Femur (tissue), 1 donor: ENCODE data around the gene CASQ1.

Experiments used
- DNase-seq: peaks from one replicate; pipeline ENCODE4 v3.0.0-alpha.2; 2017

The CASQ1 gene

GRCh38 chr1:160168609-160169369 lies 21.6 kb upstream of the CASQ1 start:
- DNase-seq = peak; percentile 47

- DNase-seq = no peak
These were observed 20.6 kb upstream of the CASQ1 start for GRCh38 chr1:160169553-160170399.

DNA sequence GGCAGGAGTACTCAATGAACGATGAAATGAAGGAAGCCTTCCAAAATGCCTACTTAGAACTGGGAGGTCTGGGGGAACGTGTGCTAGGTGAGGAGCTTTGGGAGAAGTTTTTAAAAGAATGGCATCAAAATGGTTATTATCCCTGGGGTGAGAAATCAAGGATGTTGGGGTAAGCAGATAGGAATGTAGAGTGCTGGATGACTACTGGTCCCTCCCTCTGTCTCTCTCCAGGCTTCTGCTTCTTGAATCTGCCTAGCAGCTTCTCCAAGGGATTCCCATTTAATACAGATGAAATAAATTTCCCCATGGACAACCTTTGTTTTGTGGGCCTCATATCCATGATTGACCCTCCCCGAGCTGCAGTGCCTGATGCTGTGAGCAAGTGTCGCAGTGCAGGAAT lies 19.0 kb upstream of the CASQ1 start:
- no peak for DNase-seq

GRCh38 chr1:160171980-160172379 lies 18.4 kb upstream of the CASQ1 start:
- DNase-seq = no peak

- DNase-seq = no peak
These were observed 13.1 kb upstream of the CASQ1 start for GRCh38 chr1:160177231-160177630.

- no peak for DNase-seq
These were observed 12.7 kb upstream of the CASQ1 start for GRCh38 chr1:160177667-160178066.

DNA sequence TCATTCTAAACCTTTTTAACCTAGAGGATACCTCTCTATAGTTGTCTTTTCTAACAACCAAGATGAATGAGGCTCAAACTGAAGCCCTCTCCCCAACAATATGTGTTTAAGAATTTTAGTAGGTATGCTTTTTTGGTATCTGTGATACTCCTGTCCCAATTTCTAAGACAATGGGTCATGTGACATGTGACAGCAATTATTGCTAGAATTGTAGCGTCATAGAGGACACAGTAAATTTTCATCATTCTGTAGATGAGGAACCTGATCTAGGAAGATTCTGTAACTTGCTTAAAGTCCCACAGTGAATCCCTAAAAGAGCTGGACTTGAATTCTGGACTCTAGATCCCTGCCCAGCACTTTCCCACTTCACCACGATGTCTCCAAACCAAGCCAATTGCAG lies 11.6 kb upstream of the CASQ1 start:
- no peak for DNase-seq

DNA sequence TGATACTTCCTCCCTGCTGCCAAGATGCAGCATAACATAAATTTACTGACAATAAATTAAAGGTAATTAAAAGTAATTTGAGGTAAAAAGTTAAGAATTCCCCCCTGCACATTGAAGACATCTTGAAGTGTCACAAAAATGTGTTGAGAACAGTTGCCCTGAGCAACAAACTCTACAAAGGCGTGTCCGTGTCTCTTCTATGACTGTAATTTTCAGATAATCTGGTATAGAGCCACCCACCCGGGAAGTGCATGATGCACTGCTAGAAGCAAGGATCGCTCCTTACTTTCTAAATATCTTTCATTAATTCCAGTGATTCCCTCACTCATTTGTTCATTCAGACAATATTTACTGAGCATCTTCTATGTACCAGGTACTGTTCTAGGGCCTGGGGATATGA lies 11.0 kb upstream of the CASQ1 start:
- no peak for DNase-seq

DNA sequence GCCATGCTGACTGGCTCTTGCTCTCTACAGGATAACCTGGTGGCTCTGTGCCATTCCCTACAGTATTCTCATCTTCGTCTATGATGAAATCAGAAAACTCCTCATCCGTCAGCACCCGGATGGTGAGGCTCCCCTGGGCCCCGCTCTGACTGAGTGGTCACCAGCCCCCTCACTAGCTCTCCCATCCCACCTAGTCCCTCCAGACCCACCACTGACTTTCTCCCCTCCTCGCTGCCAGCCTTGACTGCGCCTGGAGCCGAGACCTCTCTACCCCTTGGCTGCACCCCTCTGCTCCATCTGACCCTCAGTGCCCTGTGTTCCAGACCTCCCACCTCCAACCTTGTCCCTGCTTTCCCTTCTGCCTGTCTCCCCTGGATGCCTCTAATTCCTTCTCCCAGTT lies 4.1 kb upstream of the CASQ1 start:
- DNase-seq = no peak

- DNase-seq = no peak
These were observed 3.6 kb upstream of the CASQ1 start for GRCh38 chr1:160186729-160187128.

GRCh38 chr1:160187407-160187806 lies 3.0 kb upstream of the CASQ1 start:
- DNase-seq = no peak

DNA sequence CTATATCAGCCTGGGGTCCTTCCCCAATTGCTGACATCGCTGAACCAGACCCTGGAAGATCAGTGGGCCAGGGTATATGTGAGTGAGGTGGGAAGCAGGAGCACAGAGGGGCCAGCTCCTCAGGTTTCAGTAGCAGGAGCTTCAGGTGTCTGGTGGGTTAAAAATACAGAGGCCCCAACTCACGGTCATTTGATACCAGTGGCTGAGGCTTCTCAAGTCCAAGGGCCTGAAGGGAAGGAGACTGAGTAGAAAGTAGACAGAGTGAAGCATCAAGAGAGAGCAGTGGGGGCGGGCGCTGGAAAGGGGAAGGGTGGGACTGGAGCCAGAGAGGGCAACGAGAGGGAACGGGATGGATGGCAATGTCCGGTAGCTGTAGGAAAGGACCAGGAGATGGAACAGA lies 2.0 kb upstream of the CASQ1 start:
- no peak for DNase-seq

- DNase-seq = no peak
These were observed 1.4 kb downstream of the CASQ1 start for GRCh38 chr1:160191756-160192155.

DNA sequence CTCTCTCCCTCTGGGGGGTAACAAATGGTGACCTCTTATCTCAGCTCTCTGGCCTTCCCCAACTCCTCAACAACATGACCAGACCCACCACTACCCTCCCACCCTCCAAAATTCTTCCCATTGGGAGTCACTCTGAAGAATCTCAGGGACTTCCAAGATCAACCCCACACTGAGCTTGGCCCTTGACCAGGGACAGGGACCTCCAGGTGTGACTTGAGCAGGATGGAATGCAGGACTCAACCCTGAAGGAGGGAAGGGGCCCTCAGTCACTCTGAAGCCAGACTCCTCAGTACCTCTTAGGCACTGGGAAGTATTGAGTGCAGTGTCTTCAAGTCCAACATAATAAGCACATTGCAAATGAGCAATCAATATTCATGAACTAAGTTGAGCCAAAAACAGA lies 1.9 kb downstream of the CASQ1 start:
- no peak for DNase-seq

- peak; percentile 91 for DNase-seq
These were observed 2.9 kb downstream of the CASQ1 start for GRCh38 chr1:160193091-160193819.

DNA sequence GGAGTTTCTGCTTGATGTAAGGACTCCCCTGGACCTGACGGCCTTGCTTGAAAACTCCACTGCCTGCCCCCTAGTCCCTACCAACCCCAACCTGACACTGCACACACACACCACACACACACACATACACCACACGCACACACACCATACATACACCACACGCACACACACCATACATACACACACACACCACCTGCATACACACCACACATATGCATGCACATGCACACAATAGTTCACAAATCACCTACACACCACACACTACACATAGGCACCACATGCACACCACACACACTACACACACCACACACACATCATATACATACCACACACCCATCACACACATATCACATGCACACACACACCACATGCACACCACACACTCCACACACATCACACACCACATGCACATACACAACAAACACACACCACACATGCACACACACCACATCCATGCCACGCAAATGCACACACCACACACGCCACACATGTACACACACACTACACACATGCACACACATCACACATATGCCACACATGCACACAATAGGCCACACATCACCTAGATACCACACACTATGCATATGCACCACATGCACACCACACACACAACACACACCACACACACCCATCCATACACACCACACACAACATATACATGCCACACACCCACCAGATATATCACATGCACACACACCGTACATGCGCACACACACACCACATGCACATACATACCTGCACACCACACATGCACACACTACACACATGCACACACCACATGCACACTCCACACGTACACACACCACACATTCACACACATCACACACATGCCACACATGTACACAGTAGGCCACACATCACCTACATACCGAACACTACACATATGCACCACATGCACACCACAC lies 3.7 kb downstream of the CASQ1 start:
- no peak for DNase-seq

- DNase-seq = no peak
These were observed 4.3 kb downstream of the CASQ1 start for GRCh38 chr1:160194737-160195059.

GRCh38 chr1:160196143-160196542 lies 5.8 kb downstream of the CASQ1 start:
- DNase-seq = no peak

DNA sequence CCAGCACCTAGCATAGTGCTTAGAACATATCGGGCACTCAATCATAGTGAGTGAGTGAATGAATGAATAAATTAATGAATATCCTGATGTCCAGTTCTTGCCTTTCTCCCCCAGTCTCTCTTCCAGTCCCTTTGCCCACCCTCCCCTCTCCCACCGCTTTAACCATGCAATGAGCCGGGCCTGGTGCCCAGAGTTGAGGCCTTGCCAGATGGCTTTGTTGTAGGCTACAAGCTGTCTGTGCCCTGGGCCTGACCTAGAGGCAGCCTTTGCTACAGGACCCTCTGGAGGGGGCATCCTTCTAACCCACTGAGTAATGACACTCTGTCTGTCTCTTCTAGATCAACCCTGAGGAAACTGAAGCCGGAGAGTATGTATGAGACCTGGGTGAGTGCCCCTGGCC lies 6.9 kb downstream of the CASQ1 start:
- DNase-seq = no peak

DNA sequence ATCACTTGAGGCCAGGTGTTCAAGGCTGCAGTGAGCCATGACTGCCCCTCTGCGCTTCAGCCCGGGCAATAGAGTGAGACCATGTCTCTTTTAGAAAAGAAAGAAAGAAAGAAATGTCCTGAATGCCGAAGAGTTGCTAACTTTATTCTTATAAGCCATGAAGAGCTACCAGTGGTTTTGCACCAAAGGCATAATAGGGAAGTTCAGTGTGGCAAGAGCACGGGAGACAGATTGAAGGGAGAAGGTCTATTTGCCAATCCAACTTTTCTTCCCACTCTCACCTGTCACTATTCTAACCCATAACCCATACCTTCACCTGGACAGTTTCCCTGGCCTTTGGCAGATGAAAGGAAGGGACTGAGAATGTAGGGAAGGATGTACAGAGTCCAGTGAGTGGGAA lies 10.4 kb downstream of the CASQ1 start:
- DNase-seq = no peak

- DNase-seq = no peak
These were observed 14.3 kb downstream of the CASQ1 start for GRCh38 chr1:160204526-160205241.
